Thyroid gland (tissue), 4 donors: ENCODE data around the gene CACNA1E.

Source experiments
- POLR2A ChIP-seq, 2 donors: fragments of 450-650 bp; IDR thresholded peaks; one replicate each; pipeline ENCODE4 v1.6.1; 2017; ENCODE audit warnings: antibody characterized with exemption in 2 of 2, mild to moderate bottlenecking in 2 of 2, moderate library complexity in 1 of 2
- TF ChIP-seq, protein P1 (sequence below), 6 experiments: fragments of 200-600 bp in 3 of 6; fragments of 450-650 bp in 3 of 6; sonication (generic) in 3 of 6; IDR thresholded peaks; one replicate each; pipeline ENCODE4 v1.5.1; 2016 to 2019; ENCODE audit warnings: antibody characterized with exemption in 6 of 6, mild to moderate bottlenecking in 2 of 6, inconsistent platforms in 1 of 6, moderate library complexity in 1 of 6

DNA sequence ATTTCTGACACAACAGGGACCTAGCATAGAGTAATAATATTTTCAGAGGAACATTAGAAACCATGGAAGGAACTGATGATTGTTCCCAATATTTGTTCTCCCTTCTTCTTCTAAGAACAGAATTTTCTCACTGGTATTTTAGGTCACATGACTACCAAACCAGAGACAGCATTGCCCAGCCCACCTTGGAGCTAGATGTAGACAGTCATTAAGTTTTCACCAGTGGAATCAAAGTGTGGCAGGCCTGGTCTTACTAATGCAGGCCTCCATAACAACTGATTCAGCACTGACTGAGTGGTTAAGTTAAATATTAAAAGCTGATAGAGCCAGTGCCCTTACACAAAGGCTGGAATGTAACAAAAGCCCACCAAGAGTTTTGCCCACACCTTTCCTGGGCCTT, 333.8 kb downstream of the CACNA1E start:
- TF ChIP-seq, protein P1, sequence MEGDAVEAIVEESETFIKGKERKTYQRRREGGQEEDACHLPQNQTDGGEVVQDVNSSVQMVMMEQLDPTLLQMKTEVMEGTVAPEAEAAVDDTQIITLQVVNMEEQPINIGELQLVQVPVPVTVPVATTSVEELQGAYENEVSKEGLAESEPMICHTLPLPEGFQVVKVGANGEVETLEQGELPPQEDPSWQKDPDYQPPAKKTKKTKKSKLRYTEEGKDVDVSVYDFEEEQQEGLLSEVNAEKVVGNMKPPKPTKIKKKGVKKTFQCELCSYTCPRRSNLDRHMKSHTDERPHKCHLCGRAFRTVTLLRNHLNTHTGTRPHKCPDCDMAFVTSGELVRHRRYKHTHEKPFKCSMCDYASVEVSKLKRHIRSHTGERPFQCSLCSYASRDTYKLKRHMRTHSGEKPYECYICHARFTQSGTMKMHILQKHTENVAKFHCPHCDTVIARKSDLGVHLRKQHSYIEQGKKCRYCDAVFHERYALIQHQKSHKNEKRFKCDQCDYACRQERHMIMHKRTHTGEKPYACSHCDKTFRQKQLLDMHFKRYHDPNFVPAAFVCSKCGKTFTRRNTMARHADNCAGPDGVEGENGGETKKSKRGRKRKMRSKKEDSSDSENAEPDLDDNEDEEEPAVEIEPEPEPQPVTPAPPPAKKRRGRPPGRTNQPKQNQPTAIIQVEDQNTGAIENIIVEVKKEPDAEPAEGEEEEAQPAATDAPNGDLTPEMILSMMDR (IDR thresholded peaks at IDR 0.05), result no peak
- TF ChIP-seq POLR2A (IDR thresholded peaks at IDR 0.05), result no peak
